CD4-positive, alpha-beta T cell (primary cell): ENCODE measurements around the gene ZC3H14. TPM values are rescaled to one million over a fixed set of nuclear protein-coding genes. Genes with fewer than 3 reads are reported as not detected.

Experiments
- ATAC-seq: fragments of 200-7000 bp; cut with Tn5 transposase; one replicate; pipeline ENCODE4 v1.10.0; 2022; ENCODE audit warnings: mild to moderate bottlenecking; ENCODE audit not compliant: poor library complexity
- CTCF ChIA-PET: fragments of 350-600 bp; sonication (Branson Sonifier 250); formaldehyde crosslinking; loops from one replicate; lab custom pipeline; 2021; ENCODE audit warnings: antibody characterized with exemption, inconsistent platforms; lab: Charles Lee
- POLR2A ChIA-PET: fragments of 350-600 bp; sonication (Branson Sonifier 250); formaldehyde crosslinking; loops from one replicate; lab custom pipeline; 2021; ENCODE audit warnings: antibody characterized with exemption, inconsistent platforms; lab: Charles Lee
- DNase-seq, 14 experiments: peaks; one replicate each; pipeline ENCODE4 v3.0.0-alpha.2; 2013 to 2020; ENCODE audit warnings: mixed read lengths in 2 of 14
- H3K27ac ChIP-seq, 2 donors: one replicate each; pipeline versions ENCODE4 v1.5.1 to v1.7.0; 2013; ENCODE audit warnings: low read length in 2 of 2, low read depth in 1 of 2, mild to moderate bottlenecking in 1 of 2
- H3K27me3 ChIP-seq, 2 experiments: 1 replicate in 1 of 2; 2 replicates in 1 of 2; pipeline versions ENCODE4 v1.6.1 to v1.7.0; 2013; ENCODE audit warnings: low read length in 2 of 2, control low read depth in 1 of 2, mild to moderate bottlenecking in 1 of 2, moderate library complexity in 1 of 2; ENCODE audit not compliant: insufficient read depth in 2 of 2, control insufficient read depth in 1 of 2
- H3K36me3 ChIP-seq: one replicate; pipeline ENCODE4 v1.6.1; 2013; ENCODE audit warnings: low read length, control low read depth; ENCODE audit not compliant: insufficient read depth
- H3K4me1 ChIP-seq: one replicate; pipeline ENCODE4 v1.6.1; 2013; ENCODE audit warnings: low read length, control low read depth; ENCODE audit not compliant: insufficient read depth
- H3K4me3 ChIP-seq: one replicate; pipeline ENCODE4 v1.5.1; 2013; ENCODE audit warnings: mild to moderate bottlenecking, low read length, moderate library complexity
- H3K9me3 ChIP-seq, 2 experiments: 1 replicate in 1 of 2; 2 replicates in 1 of 2; pipeline versions ENCODE4 v1.6.1 to v1.7.0; 2013; ENCODE audit warnings: low read length in 2 of 2, mild to moderate bottlenecking in 2 of 2, control low read depth in 1 of 2, moderate library complexity in 1 of 2; ENCODE audit not compliant: control insufficient read depth in 1 of 2, insufficient read depth in 1 of 2
- H3K27ac Mint-ChIP-seq: one replicate; pipeline ENCODE4 v1.8.0; 2020; ENCODE audit warnings: mixed read lengths
- H3K27me3 Mint-ChIP-seq: one replicate; pipeline ENCODE4 v1.8.0; 2021; ENCODE audit warnings: mixed read lengths
- H3K36me3 Mint-ChIP-seq: one replicate; pipeline ENCODE4 v1.8.0; 2021; ENCODE audit warnings: low read depth, mixed read lengths
- H3K4me1 Mint-ChIP-seq: one replicate; pipeline ENCODE4 v1.8.0; 2021; ENCODE audit warnings: low read depth, mixed read lengths
- H3K4me3 Mint-ChIP-seq: one replicate; pipeline ENCODE4 v1.8.0; 2020; ENCODE audit warnings: mild to moderate bottlenecking, mixed read lengths
- H3K9me3 Mint-ChIP-seq: one replicate; pipeline ENCODE4 v1.8.0; 2020; ENCODE audit warnings: mixed read lengths
- intact Hi-C, 2 experiments: fragments of 100-400 bp; cut with DNase I in 1 of 2; cut with micrococcal nuclease in 1 of 2; formaldehyde crosslinking; loops; one replicate each; pipeline versions ENCODE4 v1.15.1 to v1.9.0; 2023 to 2025; cut with DNase I, micrococcal nuclease
- total RNA-seq, 174 experiments: library from RNA in 2 of 174; stranded (reverse) in 2 of 174; gene quantifications; one replicate each; pipeline ENCODE4 v1.2.3 and lab custom pipeline; 2021 to 2026
- TF ChIP-seq, protein P1 (sequence below): fragments of 200-600 bp; IDR thresholded peaks from one replicate; pipeline ENCODE4 v1.8.0; 2022; ENCODE audit warnings: antibody characterized with exemption, mild to moderate bottlenecking

Gene ZC3H14
- total RNA-seq, 2 experiments from 2014 or later = 36.5 to 40.2 TPM

DNA sequence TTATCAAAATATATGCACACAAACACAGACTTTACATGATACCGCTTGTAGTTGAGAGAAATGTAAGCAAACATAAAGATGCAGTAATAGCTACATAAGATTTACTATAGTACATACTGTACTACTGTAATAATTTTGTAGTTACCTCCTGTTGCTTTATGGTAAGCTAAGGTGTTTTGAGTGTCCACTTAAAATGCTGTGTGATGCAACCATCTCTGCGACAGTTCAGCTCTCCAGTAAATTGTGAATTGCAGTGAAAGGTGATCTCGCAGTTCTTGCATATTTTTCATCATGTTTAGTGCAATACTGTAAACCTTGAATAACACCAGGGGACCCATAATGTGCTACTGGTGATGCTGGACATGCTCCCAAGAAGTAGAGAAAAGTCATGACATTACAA, 21.6 kb downstream of the ZC3H14 start:
- no peaks in the 10 kb centered on the region for H3K9me3 Mint-ChIP-seq
- no peak for DNase-seq
- Histone ChIP-seq H3K9me3 (no peaks in the 10 kb centered on the region), H3K27me3 (no peaks in the 10 kb centered on the region), H3K27ac (no peak overlapping the region), H3K36me3 (peaks cover 41% of the 10 kb centered on the region), H3K4me3 (no peak overlapping the region), H3K4me1 (no peaks in the 10 kb centered on the region)
- H3K36me3 Mint-ChIP-seq = peaks cover 92% of the 10 kb centered on the region
- ATAC-seq = no peak
- POLR2A ChIA-PET = no interaction called here
- no peak overlapping the region for H3K27ac Mint-ChIP-seq
- peaks cover 4% of the 10 kb centered on the region for H3K4me1 Mint-ChIP-seq
- no peaks in the 10 kb centered on the region for H3K27me3 Mint-ChIP-seq
- intact Hi-C loops = no loop called here
- no peak overlapping the region for H3K4me3 Mint-ChIP-seq
- TF ChIP-seq, protein P1, sequence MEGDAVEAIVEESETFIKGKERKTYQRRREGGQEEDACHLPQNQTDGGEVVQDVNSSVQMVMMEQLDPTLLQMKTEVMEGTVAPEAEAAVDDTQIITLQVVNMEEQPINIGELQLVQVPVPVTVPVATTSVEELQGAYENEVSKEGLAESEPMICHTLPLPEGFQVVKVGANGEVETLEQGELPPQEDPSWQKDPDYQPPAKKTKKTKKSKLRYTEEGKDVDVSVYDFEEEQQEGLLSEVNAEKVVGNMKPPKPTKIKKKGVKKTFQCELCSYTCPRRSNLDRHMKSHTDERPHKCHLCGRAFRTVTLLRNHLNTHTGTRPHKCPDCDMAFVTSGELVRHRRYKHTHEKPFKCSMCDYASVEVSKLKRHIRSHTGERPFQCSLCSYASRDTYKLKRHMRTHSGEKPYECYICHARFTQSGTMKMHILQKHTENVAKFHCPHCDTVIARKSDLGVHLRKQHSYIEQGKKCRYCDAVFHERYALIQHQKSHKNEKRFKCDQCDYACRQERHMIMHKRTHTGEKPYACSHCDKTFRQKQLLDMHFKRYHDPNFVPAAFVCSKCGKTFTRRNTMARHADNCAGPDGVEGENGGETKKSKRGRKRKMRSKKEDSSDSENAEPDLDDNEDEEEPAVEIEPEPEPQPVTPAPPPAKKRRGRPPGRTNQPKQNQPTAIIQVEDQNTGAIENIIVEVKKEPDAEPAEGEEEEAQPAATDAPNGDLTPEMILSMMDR = no peak
- CTCF ChIA-PET = interaction anchor here (0.8 kb wide), 1 partner anchor 10 kb away, joined by 3 read pairs; no protein-coding TSS in a partner anchor

DNA sequence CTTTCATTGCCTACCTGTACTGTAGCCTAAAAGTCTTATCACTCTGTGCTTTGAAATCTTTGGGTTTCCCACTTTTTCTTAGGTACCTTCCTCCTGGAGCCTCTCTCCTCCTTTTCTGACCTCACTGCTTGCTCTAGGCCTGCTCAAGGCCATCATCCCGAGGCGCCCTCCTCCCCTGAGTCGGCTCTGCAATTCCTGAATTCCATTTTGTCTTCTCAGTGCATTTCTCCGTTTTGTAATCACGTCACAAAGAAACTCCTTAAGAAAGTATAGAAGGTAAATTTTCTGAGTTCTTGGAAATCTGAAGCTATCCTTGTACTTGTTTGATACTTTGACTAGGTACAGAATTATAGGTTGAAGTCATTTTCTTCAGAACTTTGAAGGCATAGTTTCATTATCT, 25.2 kb downstream of the ZC3H14 start:
- H3K4me1 ChIP-seq = no peaks in the 10 kb centered on the region
- no peak overlapping the region for H3K27ac Mint-ChIP-seq
- no peak overlapping the region for H3K4me3 ChIP-seq
- no peak for DNase-seq
- H3K27me3 ChIP-seq = no peaks in the 10 kb centered on the region
- no peak for ATAC-seq
- H3K4me1 Mint-ChIP-seq = peaks cover 4% of the 10 kb centered on the region
- ChIA-PET CTCF (interaction anchor here (1.6 kb wide), 1 partner anchor 7 kb away, joined by 4 read pairs; no protein-coding TSS in a partner anchor), POLR2A (no interaction called here)
- H3K9me3 Mint-ChIP-seq = no peaks in the 10 kb centered on the region
- peaks cover 43% of the 10 kb centered on the region for H3K36me3 ChIP-seq
- intact Hi-C loops = no loop called here
- H3K4me3 Mint-ChIP-seq = no peak overlapping the region
- TF ChIP-seq, protein P1 = no peak
- no peak overlapping the region for H3K27ac ChIP-seq
- no peaks in the 10 kb centered on the region for H3K27me3 Mint-ChIP-seq
- peaks cover 90% of the 10 kb centered on the region for H3K36me3 Mint-ChIP-seq
- no peaks in the 10 kb centered on the region for H3K9me3 ChIP-seq

DNA sequence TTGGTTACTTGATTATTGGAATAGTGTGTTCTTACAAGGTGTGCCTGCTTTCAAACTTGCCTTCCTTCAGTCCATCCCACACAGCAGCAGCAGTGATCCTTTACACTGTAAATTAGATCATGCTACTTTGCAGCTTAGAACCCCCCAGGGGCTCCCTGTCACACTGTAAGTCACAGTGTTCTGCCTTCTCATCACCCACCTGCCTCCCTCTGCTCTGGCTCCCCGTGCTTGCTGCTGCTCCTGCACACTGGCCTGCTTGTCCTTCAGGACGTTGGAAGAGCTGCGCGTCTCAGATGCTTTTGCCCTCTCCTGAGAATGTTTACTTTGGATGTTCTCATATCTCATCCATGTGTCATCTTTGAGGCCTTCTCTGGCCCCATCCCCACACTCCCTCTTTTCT, 27.3 kb downstream of the ZC3H14 start:
- no peaks in the 10 kb centered on the region for H3K27me3 Mint-ChIP-seq
- intact Hi-C loops = no loop called here
- DNase-seq = no peak
- H3K4me1 ChIP-seq = no peaks in the 10 kb centered on the region
- peaks cover 38% of the 10 kb centered on the region for H3K36me3 ChIP-seq
- H3K9me3 ChIP-seq = no peaks in the 10 kb centered on the region
- no peak for ATAC-seq
- H3K4me3 ChIP-seq = no peak overlapping the region
- H3K27ac ChIP-seq = no peak overlapping the region
- H3K9me3 Mint-ChIP-seq = no peaks in the 10 kb centered on the region
- peaks cover 91% of the 10 kb centered on the region for H3K36me3 Mint-ChIP-seq
- TF ChIP-seq, protein P1 = no peak
- ChIA-PET POLR2A (no interaction called here), CTCF (no interaction called here)
- H3K4me1 Mint-ChIP-seq = no peaks in the 10 kb centered on the region
- no peaks in the 10 kb centered on the region for H3K27me3 ChIP-seq
- no peak overlapping the region for H3K27ac Mint-ChIP-seq
- H3K4me3 Mint-ChIP-seq = no peak overlapping the region
